ENCODE measurements around the gene SLC39A11.

GRCh38 chr17:72906306-72906705 lies 186.2 kb downstream of the SLC39A11 start:
- TF ChIP-seq POLR2A (IDR thresholded peaks at IDR 0.05; ENCODE audit: low read depth, low read length): no peak
- no peak for TF ChIP-seq POLR2AphosphoS5 (IDR thresholded peaks at IDR 0.05; ENCODE audit: low read depth, low read length)

Data from GM12891 (cell line).